A673 (cell line): ENCODE measurements around the gene CBX5.

Source experiments
- EZH2 ChIP-seq: fragments of 200-600 bp; sonication (generic); IDR thresholded peaks from 2 replicates; pipeline ENCODE4 v1.6.1; 2017; ENCODE audit warnings: borderline replicate concordance, low read depth, mild to moderate bottlenecking, mixed read lengths, antibody characterized with exemption, low read length; ENCODE audit not compliant: poor library complexity, severe bottlenecking
- TF ChIP-seq, protein P1 (sequence below): fragments of 300-800, 200-600 bp; sonication (generic); conservative IDR thresholded peaks from 2 replicates; pipeline ENCODE4 v1.5.1; 2017; ENCODE audit warnings: low read depth, mild to moderate bottlenecking, antibody characterized with exemption, low read length, moderate library complexity, mixed read lengths

DNA sequence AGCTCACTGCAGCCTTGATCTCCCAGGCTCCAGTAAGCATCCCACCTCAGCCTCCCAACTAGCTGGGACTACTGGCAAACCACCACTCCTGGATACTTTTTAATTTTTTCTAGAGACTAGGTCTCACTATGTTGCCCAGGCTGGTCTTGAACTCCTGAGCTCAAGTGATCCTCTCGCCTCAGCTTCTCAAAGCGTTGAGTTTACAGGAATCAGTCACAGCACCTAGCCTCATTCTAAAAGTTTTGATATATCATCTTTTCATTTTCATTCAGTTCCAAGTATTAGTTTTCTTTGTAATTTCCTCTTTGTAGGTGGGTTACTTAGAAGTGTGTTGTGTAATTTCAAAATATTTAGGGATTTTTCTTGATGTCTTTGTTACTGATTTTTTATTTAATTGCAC, 9.6 kb downstream of the CBX5 start:
- TF ChIP-seq, protein P1, sequence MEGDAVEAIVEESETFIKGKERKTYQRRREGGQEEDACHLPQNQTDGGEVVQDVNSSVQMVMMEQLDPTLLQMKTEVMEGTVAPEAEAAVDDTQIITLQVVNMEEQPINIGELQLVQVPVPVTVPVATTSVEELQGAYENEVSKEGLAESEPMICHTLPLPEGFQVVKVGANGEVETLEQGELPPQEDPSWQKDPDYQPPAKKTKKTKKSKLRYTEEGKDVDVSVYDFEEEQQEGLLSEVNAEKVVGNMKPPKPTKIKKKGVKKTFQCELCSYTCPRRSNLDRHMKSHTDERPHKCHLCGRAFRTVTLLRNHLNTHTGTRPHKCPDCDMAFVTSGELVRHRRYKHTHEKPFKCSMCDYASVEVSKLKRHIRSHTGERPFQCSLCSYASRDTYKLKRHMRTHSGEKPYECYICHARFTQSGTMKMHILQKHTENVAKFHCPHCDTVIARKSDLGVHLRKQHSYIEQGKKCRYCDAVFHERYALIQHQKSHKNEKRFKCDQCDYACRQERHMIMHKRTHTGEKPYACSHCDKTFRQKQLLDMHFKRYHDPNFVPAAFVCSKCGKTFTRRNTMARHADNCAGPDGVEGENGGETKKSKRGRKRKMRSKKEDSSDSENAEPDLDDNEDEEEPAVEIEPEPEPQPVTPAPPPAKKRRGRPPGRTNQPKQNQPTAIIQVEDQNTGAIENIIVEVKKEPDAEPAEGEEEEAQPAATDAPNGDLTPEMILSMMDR, result no peak
- TF ChIP-seq EZH2, result no peak
